SK-N-SH treated with all-trans-retinoic acid at 6 μM for 48 hours (cell line): ENCODE data around the gene SLAMF1.

Source experiments
- ATAC-seq: fragments of 200-7000 bp; cut with Tn5 transposase; 3 replicates; pipeline ENCODE4 v1.9.1; 2020; ENCODE audit warnings: mild to moderate bottlenecking, moderate library complexity
- ARNTL ChIP-seq: fragments of 450-650 bp; formaldehyde crosslinking; IDR thresholded peaks from 2 replicates; pipeline ENCODE4 v1.5.0; 2020; ENCODE audit warnings: low read depth, mild to moderate bottlenecking, moderate library complexity, borderline replicate concordance
- BACH2 ChIP-seq: fragments of 250-450 bp; sonication (Bioruptor Pico); IDR thresholded peaks from 2 replicates; pipeline ENCODE4 v1.9.0; 2021; ENCODE audit warnings: mild to moderate bottlenecking, borderline replicate concordance
- CSDC2 ChIP-seq: fragments of 250-450 bp; sonication (Bioruptor Pico); IDR thresholded peaks from 2 replicates; pipeline ENCODE4 v1.5.0; 2020; ENCODE audit warnings: mild to moderate bottlenecking, moderate library complexity
- ESRRG ChIP-seq: fragments of 250-450 bp; sonication (Bioruptor Pico); IDR thresholded peaks from 2 replicates; pipeline ENCODE4 v1.6.1; 2021; ENCODE audit warnings: mild to moderate bottlenecking
- GLIS3 ChIP-seq: fragments of 250-450 bp; sonication (Bioruptor Pico); IDR thresholded peaks from 2 replicates; pipeline ENCODE4 v1.5.0; 2020; ENCODE audit warnings: mild to moderate bottlenecking, moderate library complexity
- ISL1 ChIP-seq: fragments of 250-450 bp; sonication (Bioruptor Pico); IDR thresholded peaks from 2 replicates; pipeline ENCODE4 v2.1.2; 2022; ENCODE audit warnings: mild to moderate bottlenecking, moderate library complexity
- PPARA ChIP-seq: fragments of 250-450 bp; sonication (Bioruptor Pico); IDR thresholded peaks from 2 replicates; pipeline ENCODE4 v1.5.0; 2020; ENCODE audit warnings: mild to moderate bottlenecking, borderline replicate concordance
- RARB ChIP-seq: fragments of 250-450 bp; sonication (Bioruptor Pico); IDR thresholded peaks from 2 replicates; pipeline ENCODE4 v1.8.0; 2021; ENCODE audit warnings: mild to moderate bottlenecking, moderate library complexity
- SNAI2 ChIP-seq: fragments of 250-450 bp; sonication (Bioruptor Pico); IDR thresholded peaks from 2 replicates; pipeline ENCODE4 v1.5.0; 2020; ENCODE audit warnings: mild to moderate bottlenecking, moderate library complexity
- TCF4 ChIP-seq: fragments of 250-450 bp; sonication (Bioruptor Pico); IDR thresholded peaks from 2 replicates; pipeline ENCODE4 v1.8.0; 2021; ENCODE audit warnings: mild to moderate bottlenecking, moderate library complexity, borderline replicate concordance
- TOX ChIP-seq: fragments of 250-450 bp; sonication (Bioruptor Pico); IDR thresholded peaks from 2 replicates; pipeline ENCODE4 v1.8.0; 2021; ENCODE audit warnings: mild to moderate bottlenecking, moderate library complexity, borderline replicate concordance
- ZFP3 ChIP-seq: fragments of 250-450 bp; sonication (Bioruptor Pico); IDR thresholded peaks from 2 replicates; pipeline ENCODE4 v1.5.0; 2020; ENCODE audit warnings: mild to moderate bottlenecking, moderate library complexity
- ZFP30 ChIP-seq: fragments of 450-650 bp; formaldehyde crosslinking; IDR thresholded peaks from 2 replicates; pipeline ENCODE4 v1.5.0; 2022; ENCODE audit warnings: mild to moderate bottlenecking, moderate library complexity
- ZNF565 ChIP-seq: fragments of 450-650 bp; formaldehyde crosslinking; conservative IDR thresholded peaks from 2 replicates; pipeline ENCODE4 v1.5.0; 2020; ENCODE audit warnings: low read depth, mild to moderate bottlenecking, moderate library complexity
- ZNF70 ChIP-seq: fragments of 450-650 bp; formaldehyde crosslinking; IDR thresholded peaks from 2 replicates; pipeline ENCODE4 v1.5.0; 2020; ENCODE audit warnings: mild to moderate bottlenecking, moderate library complexity
- ZNF8 ChIP-seq: fragments of 450-650 bp; formaldehyde crosslinking; IDR thresholded peaks from 2 replicates; pipeline ENCODE4 v1.5.0; 2020; ENCODE audit warnings: mild to moderate bottlenecking, moderate library complexity
- TF ChIP-seq, protein P1 (sequence below): fragments of 250-450 bp; sonication (Bioruptor Pico); IDR thresholded peaks from 2 replicates; pipeline ENCODE4 v1.5.0; 2020; ENCODE audit warnings: mild to moderate bottlenecking, moderate library complexity
- TF ChIP-seq, protein P2 (sequence below): fragments of 250-450 bp; sonication (Bioruptor Pico); IDR thresholded peaks from 2 replicates; pipeline ENCODE4 v1.5.1; 2020; ENCODE audit warnings: low read depth, mild to moderate bottlenecking, moderate library complexity
- TF ChIP-seq, protein P3 (sequence below): fragments of 250-450 bp; sonication (Bioruptor Pico); IDR thresholded peaks from 2 replicates; pipeline ENCODE4 v1.5.1; 2021; ENCODE audit warnings: mild to moderate bottlenecking, moderate library complexity
- TF ChIP-seq, protein P4 (sequence below): fragments of 250-450 bp; sonication (Bioruptor Pico); IDR thresholded peaks from 2 replicates; pipeline ENCODE4 v1.8.0; 2021; ENCODE audit warnings: low read depth, mild to moderate bottlenecking, moderate library complexity, borderline replicate concordance

SLAMF1 gene

DNA sequence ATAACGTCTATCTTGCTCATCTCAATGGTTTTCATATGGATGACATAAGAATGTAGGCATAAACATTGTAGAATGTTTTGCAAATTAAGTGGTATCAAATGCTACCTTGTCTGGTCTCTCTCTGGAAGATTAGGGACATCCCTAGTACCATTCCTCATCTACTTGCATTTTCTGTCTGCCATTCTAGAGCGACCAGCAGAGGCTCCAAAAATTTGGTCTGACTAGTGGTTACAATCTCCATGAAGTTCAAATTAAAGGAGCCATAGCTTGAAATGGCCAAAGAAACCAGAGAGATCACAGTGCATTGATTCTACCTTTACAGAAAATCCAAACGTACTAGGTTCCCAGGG, 68.7 kb downstream of the SLAMF1 start:
- ATAC-seq = no peak
- no peak for TF ChIP-seq CSDC2 (CRISPR knock-in tag)

DNA sequence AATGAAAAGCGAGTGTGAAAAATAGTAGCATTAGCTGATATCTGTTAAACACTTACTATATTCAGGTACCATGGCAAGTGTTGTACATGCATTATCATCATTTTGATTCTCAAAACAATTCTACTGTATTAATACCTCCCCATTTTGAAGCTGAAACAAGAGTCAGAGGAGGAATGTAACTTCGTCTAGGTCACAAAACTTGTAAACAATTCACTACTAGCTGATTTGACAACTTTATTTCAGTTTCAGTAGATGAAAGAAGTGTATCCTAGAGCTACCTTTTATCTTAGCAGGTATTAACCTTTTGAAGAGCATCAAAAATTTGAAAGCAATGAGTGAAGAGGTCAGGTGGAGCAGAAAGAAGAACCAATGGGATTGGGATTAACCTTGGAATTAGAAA, 69.2 kb downstream of the SLAMF1 start:
- no peak for TF ChIP-seq RARB (CRISPR knock-in tag)
- no peak for ATAC-seq

DNA sequence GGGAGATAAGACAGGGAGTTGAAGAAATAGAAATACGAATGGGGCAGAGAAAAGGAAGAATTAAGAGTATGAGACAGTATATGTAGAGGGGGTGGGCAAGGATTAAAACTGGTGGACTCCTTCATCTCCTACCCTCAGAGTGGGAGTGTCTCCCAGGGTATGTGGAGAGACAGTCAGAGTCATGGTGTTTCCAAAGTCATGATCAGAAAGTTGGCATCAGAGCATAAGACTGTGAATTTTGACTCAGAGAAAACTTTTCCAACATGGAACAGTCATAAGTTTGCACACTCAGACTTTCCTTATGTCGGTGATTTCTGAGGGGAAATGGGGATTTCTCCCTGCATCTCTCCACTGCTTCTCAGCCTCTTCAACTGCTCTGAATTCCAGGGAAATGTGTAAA, 70.0 kb downstream of the SLAMF1 start:
- TF ChIP-seq, protein P1, sequence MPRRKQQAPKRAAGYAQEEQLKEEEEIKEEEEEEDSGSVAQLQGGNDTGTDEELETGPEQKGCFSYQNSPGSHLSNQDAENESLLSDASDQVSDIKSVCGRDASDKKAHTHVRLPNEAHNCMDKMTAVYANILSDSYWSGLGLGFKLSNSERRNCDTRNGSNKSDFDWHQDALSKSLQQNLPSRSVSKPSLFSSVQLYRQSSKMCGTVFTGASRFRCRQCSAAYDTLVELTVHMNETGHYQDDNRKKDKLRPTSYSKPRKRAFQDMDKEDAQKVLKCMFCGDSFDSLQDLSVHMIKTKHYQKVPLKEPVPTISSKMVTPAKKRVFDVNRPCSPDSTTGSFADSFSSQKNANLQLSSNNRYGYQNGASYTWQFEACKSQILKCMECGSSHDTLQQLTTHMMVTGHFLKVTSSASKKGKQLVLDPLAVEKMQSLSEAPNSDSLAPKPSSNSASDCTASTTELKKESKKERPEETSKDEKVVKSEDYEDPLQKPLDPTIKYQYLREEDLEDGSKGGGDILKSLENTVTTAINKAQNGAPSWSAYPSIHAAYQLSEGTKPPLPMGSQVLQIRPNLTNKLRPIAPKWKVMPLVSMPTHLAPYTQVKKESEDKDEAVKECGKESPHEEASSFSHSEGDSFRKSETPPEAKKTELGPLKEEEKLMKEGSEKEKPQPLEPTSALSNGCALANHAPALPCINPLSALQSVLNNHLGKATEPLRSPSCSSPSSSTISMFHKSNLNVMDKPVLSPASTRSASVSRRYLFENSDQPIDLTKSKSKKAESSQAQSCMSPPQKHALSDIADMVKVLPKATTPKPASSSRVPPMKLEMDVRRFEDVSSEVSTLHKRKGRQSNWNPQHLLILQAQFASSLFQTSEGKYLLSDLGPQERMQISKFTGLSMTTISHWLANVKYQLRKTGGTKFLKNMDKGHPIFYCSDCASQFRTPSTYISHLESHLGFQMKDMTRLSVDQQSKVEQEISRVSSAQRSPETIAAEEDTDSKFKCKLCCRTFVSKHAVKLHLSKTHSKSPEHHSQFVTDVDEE (CRISPR knock-in tag) = no peak
- TF ChIP-seq ISL1 (no peak), RARB (CRISPR knock-in tag) (no peak), ZFP30 (CRISPR knock-in tag) (no peak), TOX (CRISPR knock-in tag) (no peak), ZNF70 (CRISPR knock-in tag) (no peak), SNAI2 (CRISPR knock-in tag) (no peak), ARNTL (CRISPR knock-in tag) (no peak), ZNF565 (CRISPR knock-in tag) (no peak), BACH2 (CRISPR knock-in tag) (no peak), ZNF8 (CRISPR knock-in tag) (no peak), CSDC2 (CRISPR knock-in tag) (no peak), ESRRG (CRISPR knock-in tag) (no peak), TCF4 (no peak)
- ATAC-seq = no peak

DNA sequence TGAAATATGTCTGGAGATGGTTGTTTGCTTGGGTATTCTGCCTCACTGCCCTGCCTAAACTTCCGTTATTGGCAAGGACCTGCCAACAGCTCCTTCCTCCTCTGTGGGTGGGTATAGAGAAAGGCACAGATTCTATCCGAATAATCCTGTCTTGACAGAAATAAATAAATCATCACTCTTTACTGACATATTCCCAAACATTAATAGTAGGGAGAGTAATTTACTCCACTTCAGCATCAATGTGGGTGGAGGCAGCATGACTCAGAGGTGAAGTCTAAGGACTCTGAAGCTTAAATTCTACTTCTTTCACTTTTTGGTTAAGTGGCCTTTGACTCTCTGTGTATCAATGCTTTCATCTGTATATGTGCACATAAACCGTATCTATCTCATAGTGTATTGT, 70.5 kb downstream of the SLAMF1 start:
- TF ChIP-seq PPARA = no peak
- TF ChIP-seq, protein P1 (CRISPR knock-in tag) = no peak
- no peak for TF ChIP-seq GLIS3 (CRISPR knock-in tag)
- no peak for TF ChIP-seq ARNTL (CRISPR knock-in tag)
- no peak for TF ChIP-seq ZNF565 (CRISPR knock-in tag)
- no peak for TF ChIP-seq TCF4
- TF ChIP-seq BACH2 (CRISPR knock-in tag) = no peak
- TF ChIP-seq ESRRG (CRISPR knock-in tag) = no peak
- TF ChIP-seq ZNF8 (CRISPR knock-in tag) = no peak
- no peak for TF ChIP-seq CSDC2 (CRISPR knock-in tag)
- no peak for TF ChIP-seq ZNF70 (CRISPR knock-in tag)
- TF ChIP-seq ISL1 = no peak
- TF ChIP-seq, protein P2, sequence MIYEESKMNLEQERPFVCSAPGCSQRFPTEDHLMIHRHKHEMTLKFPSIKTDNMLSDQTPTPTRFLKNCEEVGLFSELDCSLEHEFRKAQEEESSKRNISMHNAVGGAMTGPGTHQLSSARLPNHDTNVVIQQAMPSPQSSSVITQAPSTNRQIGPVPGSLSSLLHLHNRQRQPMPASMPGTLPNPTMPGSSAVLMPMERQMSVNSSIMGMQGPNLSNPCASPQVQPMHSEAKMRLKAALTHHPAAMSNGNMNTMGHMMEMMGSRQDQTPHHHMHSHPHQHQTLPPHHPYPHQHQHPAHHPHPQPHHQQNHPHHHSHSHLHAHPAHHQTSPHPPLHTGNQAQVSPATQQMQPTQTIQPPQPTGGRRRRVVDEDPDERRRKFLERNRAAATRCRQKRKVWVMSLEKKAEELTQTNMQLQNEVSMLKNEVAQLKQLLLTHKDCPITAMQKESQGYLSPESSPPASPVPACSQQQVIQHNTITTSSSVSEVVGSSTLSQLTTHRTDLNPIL (CRISPR knock-in tag) = no peak
- TF ChIP-seq, protein P3, sequence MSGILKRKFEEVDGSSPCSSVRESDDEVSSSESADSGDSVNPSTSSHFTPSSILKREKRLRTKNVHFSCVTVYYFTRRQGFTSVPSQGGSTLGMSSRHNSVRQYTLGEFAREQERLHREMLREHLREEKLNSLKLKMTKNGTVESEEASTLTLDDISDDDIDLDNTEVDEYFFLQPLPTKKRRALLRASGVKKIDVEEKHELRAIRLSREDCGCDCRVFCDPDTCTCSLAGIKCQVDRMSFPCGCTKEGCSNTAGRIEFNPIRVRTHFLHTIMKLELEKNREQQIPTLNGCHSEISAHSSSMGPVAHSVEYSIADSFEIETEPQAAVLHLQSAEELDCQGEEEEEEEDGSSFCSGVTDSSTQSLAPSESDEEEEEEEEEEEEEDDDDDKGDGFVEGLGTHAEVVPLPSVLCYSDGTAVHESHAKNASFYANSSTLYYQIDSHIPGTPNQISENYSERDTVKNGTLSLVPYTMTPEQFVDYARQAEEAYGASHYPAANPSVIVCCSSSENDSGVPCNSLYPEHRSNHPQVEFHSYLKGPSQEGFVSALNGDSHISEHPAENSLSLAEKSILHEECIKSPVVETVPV (CRISPR knock-in tag) = no peak
- TF ChIP-seq RARB (CRISPR knock-in tag) = no peak
- no peak for ATAC-seq

DNA sequence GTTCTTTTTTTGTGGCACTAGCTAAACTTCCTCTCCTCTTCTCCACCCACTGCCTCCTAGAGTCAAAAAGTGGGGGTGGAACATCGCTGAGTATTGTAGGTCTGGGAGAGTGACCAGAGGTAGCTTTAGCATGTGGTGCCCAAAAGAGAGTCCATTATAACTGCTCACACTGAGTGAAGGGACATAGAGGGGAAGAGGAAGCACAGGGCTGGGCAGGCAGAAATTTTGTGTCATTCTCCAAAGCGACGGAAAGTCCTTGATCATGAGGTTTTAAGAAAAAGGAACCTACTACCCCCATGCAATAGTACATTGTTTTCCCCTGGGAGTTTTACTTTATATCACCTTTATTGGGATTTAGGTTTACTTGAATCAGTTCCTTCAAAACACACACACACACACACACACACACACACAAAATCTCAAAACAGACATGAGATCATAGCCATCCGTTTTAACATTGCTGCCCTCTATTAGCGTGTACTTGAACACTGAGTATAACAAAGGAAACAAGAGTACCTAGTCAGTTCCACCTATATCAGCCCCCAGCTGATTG, 71.7 kb downstream of the SLAMF1 start:
- no peak for ATAC-seq
- TF ChIP-seq GLIS3 (CRISPR knock-in tag) (no peak), ZFP3 (no peak), ARNTL (CRISPR knock-in tag) (no peak), ZNF8 (CRISPR knock-in tag) (no peak), PPARA (no peak), RARB (CRISPR knock-in tag) (no peak), ZNF70 (CRISPR knock-in tag) (no peak), TOX (CRISPR knock-in tag) (no peak), ZNF565 (CRISPR knock-in tag) (no peak)
- TF ChIP-seq, protein P1 (CRISPR knock-in tag) = no peak
- TF ChIP-seq, protein P4, sequence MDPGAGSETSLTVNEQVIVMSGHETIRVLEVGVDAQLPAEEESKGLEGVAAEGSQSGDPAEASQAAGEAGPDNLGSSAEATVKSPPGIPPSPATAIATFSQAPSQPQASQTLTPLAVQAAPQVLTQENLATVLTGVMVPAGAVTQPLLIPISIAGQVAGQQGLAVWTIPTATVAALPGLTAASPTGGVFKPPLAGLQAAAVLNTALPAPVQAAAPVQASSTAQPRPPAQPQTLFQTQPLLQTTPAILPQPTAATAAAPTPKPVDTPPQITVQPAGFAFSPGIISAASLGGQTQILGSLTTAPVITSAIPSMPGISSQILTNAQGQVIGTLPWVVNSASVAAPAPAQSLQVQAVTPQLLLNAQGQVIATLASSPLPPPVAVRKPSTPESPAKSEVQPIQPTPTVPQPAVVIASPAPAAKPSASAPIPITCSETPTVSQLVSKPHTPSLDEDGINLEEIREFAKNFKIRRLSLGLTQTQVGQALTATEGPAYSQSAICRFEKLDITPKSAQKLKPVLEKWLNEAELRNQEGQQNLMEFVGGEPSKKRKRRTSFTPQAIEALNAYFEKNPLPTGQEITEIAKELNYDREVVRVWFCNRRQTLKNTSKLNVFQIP = no peak
